Thoracic aorta (tissue), 2 donors: ENCODE data around the gene RNF157. TPM values are rescaled to one million over a fixed set of nuclear protein-coding genes. Genes with fewer than 3 reads are reported as not detected.

Experiments used
- ATAC-seq: fragments of 150-250 bp; one replicate; pipeline ENCODE4 v1.8.0; 2017; ENCODE audit warnings: low read depth; ENCODE audit not compliant: insufficient number of reproducible peaks, low FRiP score
- DNase-seq: peaks from one replicate; pipeline ENCODE4 v3.0.0-alpha.2; 2020; ENCODE audit warnings: low spot score
- H3K27ac ChIP-seq, 2 donors: fragments of 200-600 bp; sonication (generic); 1 replicate in 1 of 2; 2 replicates in 1 of 2; pipeline ENCODE4 v1.5.1; 2016; ENCODE audit warnings: mild to moderate bottlenecking in 2 of 2, moderate library complexity in 2 of 2
- H3K27me3 ChIP-seq: fragments of 200-600 bp; sonication (generic); replicated peaks from 2 replicates; pipeline ENCODE4 v1.6.0; 2016; ENCODE audit warnings: mild to moderate bottlenecking; ENCODE audit not compliant: insufficient read depth
- H3K36me3 ChIP-seq: fragments of 200-600 bp; sonication (generic); one replicate; pipeline ENCODE4 v1.5.1; 2016
- H3K4me1 ChIP-seq, 2 donors: fragments of 200-600 bp; sonication (generic); 1 replicate in 1 of 2; 2 replicates in 1 of 2; pipeline versions ENCODE4 v1.5.1 to v1.6.0; 2016; ENCODE audit warnings: low read depth in 2 of 2, mild to moderate bottlenecking in 1 of 2; ENCODE audit not compliant: control insufficient read depth in 1 of 2
- H3K4me3 ChIP-seq: fragments of 200-600 bp; sonication (generic); 2 replicates; pipeline ENCODE4 v1.5.1; 2016; ENCODE audit warnings: mild to moderate bottlenecking
- H3K9me3 ChIP-seq: fragments of 200-600 bp; sonication (generic); 2 replicates; pipeline ENCODE4 v1.5.1; 2016
- total RNA-seq, 2 donors: library from RNA; depleted of rRNA; stranded (reverse); fragments of >200 nt; gene quantifications; one replicate each; pipeline versions ENCODE4 v1.1.0 to v1.2.3, GENCODE V29; 2016
- TF ChIP-seq, protein P1 (sequence below): fragments of 200-600 bp; sonication (generic); IDR thresholded peaks from one replicate; pipeline ENCODE4 v1.5.1; 2019; ENCODE audit warnings: antibody characterized with exemption

Gene RNF157
- total RNA-seq, 2 donors from 2014 or later, result 0.41 to 1.9 TPM

DNA sequence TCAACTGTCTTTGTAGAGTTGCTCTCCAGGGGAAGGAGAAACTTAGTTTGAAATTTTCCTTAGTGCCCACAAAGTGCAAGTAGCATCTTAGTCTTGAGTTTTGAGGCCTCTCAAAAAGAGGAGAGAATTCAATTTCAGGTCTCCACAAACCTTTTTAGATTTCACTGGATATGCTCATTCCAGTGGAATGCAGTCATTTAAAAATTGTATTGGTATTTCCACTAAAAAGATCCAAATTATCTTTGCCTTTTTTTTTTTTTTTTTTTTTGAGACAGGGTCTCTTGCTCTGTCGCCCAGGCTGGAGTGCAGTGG is 92.3 kb downstream of the RNF157 start:
- Histone ChIP-seq H3K36me3 (no peaks in the 10 kb centered on the region), H3K4me1 (peaks cover 0 to 14% of the 10 kb centered on the region in 2 donors), H3K9me3 (no peaks in the 10 kb centered on the region), H3K27me3 (no peaks in the 10 kb centered on the region), H3K27ac (no peak overlapping the region), H3K4me3 (no peak overlapping the region)
- DNase-seq, result no peak
- TF ChIP-seq, protein P1, sequence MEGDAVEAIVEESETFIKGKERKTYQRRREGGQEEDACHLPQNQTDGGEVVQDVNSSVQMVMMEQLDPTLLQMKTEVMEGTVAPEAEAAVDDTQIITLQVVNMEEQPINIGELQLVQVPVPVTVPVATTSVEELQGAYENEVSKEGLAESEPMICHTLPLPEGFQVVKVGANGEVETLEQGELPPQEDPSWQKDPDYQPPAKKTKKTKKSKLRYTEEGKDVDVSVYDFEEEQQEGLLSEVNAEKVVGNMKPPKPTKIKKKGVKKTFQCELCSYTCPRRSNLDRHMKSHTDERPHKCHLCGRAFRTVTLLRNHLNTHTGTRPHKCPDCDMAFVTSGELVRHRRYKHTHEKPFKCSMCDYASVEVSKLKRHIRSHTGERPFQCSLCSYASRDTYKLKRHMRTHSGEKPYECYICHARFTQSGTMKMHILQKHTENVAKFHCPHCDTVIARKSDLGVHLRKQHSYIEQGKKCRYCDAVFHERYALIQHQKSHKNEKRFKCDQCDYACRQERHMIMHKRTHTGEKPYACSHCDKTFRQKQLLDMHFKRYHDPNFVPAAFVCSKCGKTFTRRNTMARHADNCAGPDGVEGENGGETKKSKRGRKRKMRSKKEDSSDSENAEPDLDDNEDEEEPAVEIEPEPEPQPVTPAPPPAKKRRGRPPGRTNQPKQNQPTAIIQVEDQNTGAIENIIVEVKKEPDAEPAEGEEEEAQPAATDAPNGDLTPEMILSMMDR, result no peak
- ATAC-seq, result no peak

GRCh38 chr17:76147211-76148014 is 92.9 kb downstream of the RNF157 start:
- TF ChIP-seq, protein P1, result peak; percentile 53
- Histone ChIP-seq H3K9me3 (no peaks in the 10 kb centered on the region), H3K27me3 (no peaks in the 10 kb centered on the region), H3K4me1 (peaks cover 0 to 14% of the 10 kb centered on the region in 2 donors), H3K27ac (no peak overlapping the region), H3K36me3 (no peaks in the 10 kb centered on the region), H3K4me3 (no peak overlapping the region)
- ATAC-seq, result no peak
- DNase-seq, result no peak

GRCh38 chr17:76146053-76146851 is 94.0 kb downstream of the RNF157 start:
- Histone ChIP-seq H3K27ac (no peak overlapping the region), H3K36me3 (no peaks in the 10 kb centered on the region), H3K4me1 (peaks cover 0 to 19% of the 10 kb centered on the region in 2 donors), H3K4me3 (no peak overlapping the region), H3K9me3 (no peaks in the 10 kb centered on the region), H3K27me3 (no peaks in the 10 kb centered on the region)
- ATAC-seq (no peak), DNase-seq (no peak)
- TF ChIP-seq, protein P1, result no peak

GRCh38 chr17:76145231-76146052 is 94.9 kb downstream of the RNF157 start:
- H3K27ac ChIP-seq, result no peak overlapping the region
- H3K9me3 ChIP-seq, result no peaks in the 10 kb centered on the region
- no peaks in the 10 kb centered on the region for H3K36me3 ChIP-seq
- no peak overlapping the region for H3K4me3 ChIP-seq
- peaks cover 3% of the 10 kb centered on the region for H3K27me3 ChIP-seq
- TF ChIP-seq, protein P1, result no peak
- no peak for ATAC-seq
- no peak for DNase-seq
- H3K4me1 ChIP-seq, result peaks cover 0 to 19% of the 10 kb centered on the region in 2 donors
